Tibial nerve (tissue), 4 donors: ENCODE measurements around the gene ENDOV. TPM values are rescaled to one million over a fixed set of nuclear protein-coding genes. Genes with fewer than 3 reads are reported as not detected.
"Not testable (repeated sequence)": the region's sequence is repeated elsewhere in the genome, so short reads cannot be mapped to it uniquely, and the experiment has no call there.

ENCODE experiments used
- DNase-seq, 2 donors: peaks; one replicate each; pipeline ENCODE4 v3.0.0-alpha.2; 2019; ENCODE audit warnings: low spot score in 2 of 2
- H3K27ac ChIP-seq, 4 donors: fragments of 200-600 bp; sonication (generic) in 3 of 4; one replicate each; pipeline ENCODE4 v1.5.1; 2017 to 2019; ENCODE audit warnings: mild to moderate bottlenecking in 1 of 4
- H3K27me3 ChIP-seq, 2 donors: fragments of 200-600 bp; sonication (generic) in 1 of 2; one replicate each; pipeline versions ENCODE4 v1.5.1 to v1.6.0; 2017 to 2019
- H3K36me3 ChIP-seq, 3 donors: fragments of 200-600 bp; sonication (generic); one replicate each; pipeline ENCODE4 v1.5.1; 2018 to 2019
- H3K4me1 ChIP-seq, 4 donors: fragments of 200-600 bp; sonication (generic) in 3 of 4; one replicate each; pipeline ENCODE4 v1.5.1; 2017 to 2019
- H3K4me3 ChIP-seq, 4 donors: fragments of 200-600 bp; sonication (generic) in 3 of 4; one replicate each; pipeline ENCODE4 v1.5.1; 2017 to 2019; ENCODE audit warnings: mild to moderate bottlenecking in 1 of 4, moderate library complexity in 1 of 4
- H3K9me3 ChIP-seq, 4 donors: fragments of 200-600 bp; sonication (generic) in 3 of 4; one replicate each; pipeline ENCODE4 v1.5.1; 2017 to 2019
- CTCF ChIP-seq, 5 experiments: fragments of 200-600 bp in 3 of 5; fragments of 450-650 bp in 2 of 5; sonication (generic) in 3 of 5; IDR thresholded peaks; one replicate each; pipeline ENCODE4 v1.5.1; 2016 to 2019; ENCODE audit warnings: antibody characterized with exemption in 5 of 5, mild to moderate bottlenecking in 3 of 5, moderate library complexity in 2 of 5
- EP300 ChIP-seq, 2 donors: sonication (generic); formaldehyde crosslinking; IDR thresholded peaks; one replicate each; pipeline ENCODE4 v1.6.1; 2017; ENCODE audit warnings: antibody characterized with exemption in 2 of 2, mild to moderate bottlenecking in 1 of 2
- POLR2A ChIP-seq, 2 donors: fragments of 450-650 bp; IDR thresholded peaks; one replicate each; pipeline ENCODE4 v1.6.1; 2017; ENCODE audit warnings: antibody characterized with exemption in 2 of 2, mild to moderate bottlenecking in 2 of 2, moderate library complexity in 2 of 2
- WGBS, 2 donors: methylation state at CpG; one replicate each; pipeline ENCODE4 v1.1.5; 2018; 5-methylcytosine and 5-hydroxymethylcytosine counted together
- total RNA-seq, 4 donors: library from RNA; depleted of rRNA; stranded (reverse); fragments of >200 nt; gene quantifications; one replicate each; pipeline ENCODE4 v1.1.0, GENCODE V29; 2016

ENDOV gene
- total RNA-seq, 4 donors from 2014 or later, result 9.8 to 30.3 (median 16.6) TPM

GRCh38 chr17:80406146-80406545, 8.8 kb upstream of the ENDOV start:
- H3K27ac ChIP-seq, result no peak overlapping the region
- no peak for DNase-seq
- no peak for TF ChIP-seq POLR2A (IDR thresholded peaks at IDR 0.05)
- TF ChIP-seq EP300 (IDR thresholded peaks at IDR 0.05), result no peak
- TF ChIP-seq CTCF (IDR thresholded peaks at IDR 0.05), result no peak
- no peaks in the 10 kb centered on the region for H3K27me3 ChIP-seq
- no peaks in the 10 kb centered on the region for H3K9me3 ChIP-seq
- peaks cover 0 to 4% (median 0%) of the 10 kb centered on the region in 4 donors for H3K4me1 ChIP-seq
- WGBS, 2 donors, result 84 to 87% methylated on average over 8 of the region's 8 CpGs
- no peak overlapping the region for H3K4me3 ChIP-seq
- no peaks in the 10 kb centered on the region for H3K36me3 ChIP-seq

DNA sequence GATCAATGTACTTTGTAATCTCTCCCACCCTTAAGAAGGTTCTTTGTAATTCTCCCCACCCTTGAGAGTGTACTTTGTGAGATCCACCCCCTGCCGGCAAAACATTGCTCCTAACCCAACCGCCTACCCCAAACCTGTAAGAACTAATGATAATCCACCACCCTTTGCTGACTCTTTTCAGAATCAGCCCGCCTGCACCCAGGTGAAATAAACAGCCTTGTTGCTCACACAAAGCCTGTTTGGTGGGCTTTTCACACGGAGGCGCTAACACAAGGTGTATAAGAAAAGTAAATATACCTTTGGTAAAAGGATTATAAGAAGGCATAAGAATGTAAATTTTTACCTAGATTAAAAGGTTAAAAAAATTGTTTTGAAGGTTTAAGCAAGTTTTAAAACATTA, 7.0 kb upstream of the ENDOV start:
- H3K27ac ChIP-seq, H3K9me3 ChIP-seq, DNase-seq, H3K4me3 ChIP-seq, H3K36me3 ChIP-seq, H3K4me1 ChIP-seq, H3K27me3 ChIP-seq: not testable (repeated sequence)
- 64 to 68% methylated on average over 5 of the region's 5 CpGs for WGBS, 2 donors

GRCh38 chr17:80408872-80409271, 6.1 kb upstream of the ENDOV start:
- TF ChIP-seq EP300 (IDR thresholded peaks at IDR 0.05) (no peak), CTCF (IDR thresholded peaks at IDR 0.05) (no peak), POLR2A (IDR thresholded peaks at IDR 0.05) (no peak)
- H3K27ac ChIP-seq, result no peak overlapping the region
- DNase-seq, result no peak
- H3K36me3 ChIP-seq, result no peaks in the 10 kb centered on the region
- 16 to 17% methylated on average over 6 of the region's 6 CpGs for WGBS, 2 donors
- H3K4me3 ChIP-seq, result no peak overlapping the region
- no peaks in the 10 kb centered on the region for H3K27me3 ChIP-seq
- no peaks in the 10 kb centered on the region for H3K9me3 ChIP-seq
- H3K4me1 ChIP-seq, result peaks cover 0 to 8% (median under 1%) of the 10 kb centered on the region in 4 donors

GRCh38 chr17:80409626-80410025, 5.3 kb upstream of the ENDOV start:
- Histone ChIP-seq H3K4me3 (no peak overlapping the region), H3K27ac (no peak overlapping the region), H3K36me3 (no peaks in the 10 kb centered on the region), H3K27me3 (no peaks in the 10 kb centered on the region), H3K4me1 (peaks cover 0 to 16% (median 4%) of the 10 kb centered on the region in 4 donors), H3K9me3 (no peaks in the 10 kb centered on the region)
- 91 to 93% methylated on average over 13 of the region's 13 CpGs for WGBS, 2 donors
- no peak for TF ChIP-seq CTCF (IDR thresholded peaks at IDR 0.05)
- TF ChIP-seq POLR2A (IDR thresholded peaks at IDR 0.05), result no peak
- TF ChIP-seq EP300 (IDR thresholded peaks at IDR 0.05), result no peak
- no peak for DNase-seq

GRCh38 chr17:80410441-80411087, 4.4 kb upstream of the ENDOV start:
- peaks cover 0 to 16% (median 4%) of the 10 kb centered on the region in 4 donors for H3K4me1 ChIP-seq
- WGBS, 2 donors, result 86 to 88% methylated on average over 16 of the region's 16 CpGs
- not testable (repeated sequence) for H3K27ac ChIP-seq, H3K4me3 ChIP-seq, H3K36me3 ChIP-seq, H3K27me3 ChIP-seq, H3K9me3 ChIP-seq, DNase-seq

DNA sequence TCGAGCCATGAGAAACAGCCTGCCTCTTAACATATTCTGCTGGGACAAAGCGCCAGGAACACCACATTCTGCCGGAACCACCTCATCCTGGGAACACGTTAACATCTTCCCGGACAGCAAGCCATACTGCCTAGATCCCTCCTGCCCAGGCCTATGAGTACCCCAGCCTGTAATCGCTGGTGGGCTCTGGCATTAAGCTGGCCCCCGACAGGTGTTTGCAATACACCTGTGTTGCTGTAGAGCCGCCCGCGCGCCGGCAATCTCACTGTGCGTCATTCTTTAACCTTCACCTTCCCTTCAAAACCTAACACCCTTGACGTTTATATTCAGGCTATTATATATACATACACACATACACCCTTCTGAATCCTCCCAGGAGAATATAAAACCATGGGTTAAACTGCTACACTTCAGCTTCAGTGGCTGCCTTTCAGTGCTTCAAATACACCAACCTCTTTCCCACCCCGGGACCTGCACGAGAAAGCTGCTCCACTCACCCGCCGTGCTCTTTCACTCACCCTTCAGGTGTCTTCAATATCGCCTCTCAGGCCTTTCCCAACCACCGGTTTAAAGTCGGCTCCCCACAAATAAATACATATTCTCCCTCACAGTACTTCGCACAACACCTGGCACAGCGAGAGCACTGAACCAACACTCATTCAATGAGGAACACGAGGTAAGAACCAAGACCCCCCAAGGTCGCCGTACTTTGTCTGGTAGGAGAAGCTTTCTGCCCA, 1.0 kb upstream of the ENDOV start:
- H3K4me3 ChIP-seq, result peak overlapping the region; percentile 68 to 90 (median 84)
- no peak overlapping the region for H3K27ac ChIP-seq
- TF ChIP-seq CTCF (IDR thresholded peaks at IDR 0.05), result no peak
- no peak for TF ChIP-seq POLR2A (IDR thresholded peaks at IDR 0.05)
- TF ChIP-seq EP300 (IDR thresholded peaks at IDR 0.05), result no peak
- H3K9me3 ChIP-seq, result no peaks in the 10 kb centered on the region
- 48 to 53% methylated on average over 26 of the region's 26 CpGs for WGBS, 2 donors
- peaks cover 0 to 19% (median 0%) of the 10 kb centered on the region in 3 donors for H3K36me3 ChIP-seq
- DNase-seq, result no peak
- no peaks in the 10 kb centered on the region for H3K27me3 ChIP-seq
- peaks cover 0 to 38% (median 14%) of the 10 kb centered on the region in 4 donors for H3K4me1 ChIP-seq
